Activated T-helper 9 cell treated with anti-CD3 and anti-CD28 coated beads, Interleukin-2, amount 50 U/mL, for 16 hours (primary cell): ENCODE measurements around the gene RASAL2.
"Not testable (repeated sequence)": the region's sequence is repeated elsewhere in the genome, so short reads cannot be mapped to it uniquely, and the experiment has no call there.

ENCODE experiments used
- DNase-seq: peaks from one replicate; pipeline ENCODE4 v3.0.0-alpha.2; 2020; ENCODE audit warnings: low read depth

Gene RASAL2

GRCh38 chr1:178283409-178283808, 189.5 kb downstream of the RASAL2 start:
- no peak for DNase-seq

- no peak for DNase-seq
Observed at GRCh38 chr1:178284058-178284457, 190.2 kb downstream of the RASAL2 start.

- DNase-seq = no peak
Observed at GRCh38 chr1:178291166-178291565, 197.3 kb downstream of the RASAL2 start.

GRCh38 chr1:178294654-178295053, 200.8 kb downstream of the RASAL2 start:
- no peak for DNase-seq

- no peak for DNase-seq
Observed at GRCh38 chr1:178300352-178300699, 206.4 kb downstream of the RASAL2 start.

- DNase-seq = no peak
Observed at GRCh38 chr1:178301141-178301540, 207.2 kb downstream of the RASAL2 start.

GRCh38 chr1:178307264-178307663, 213.4 kb downstream of the RASAL2 start:
- DNase-seq = no peak

GRCh38 chr1:178308438-178308837, 214.5 kb downstream of the RASAL2 start:
- DNase-seq = no peak

- no peak for DNase-seq
Observed at GRCh38 chr1:178310685-178311105, 216.8 kb downstream of the RASAL2 start.

- no peak for DNase-seq
Observed at GRCh38 chr1:178311164-178311563, 217.3 kb downstream of the RASAL2 start.

GRCh38 chr1:178320280-178320982, 226.5 kb downstream of the RASAL2 start:
- DNase-seq = not testable (repeated sequence)

GRCh38 chr1:178323067-178323466, 229.2 kb downstream of the RASAL2 start:
- DNase-seq = no peak

- DNase-seq = no peak
Observed at GRCh38 chr1:178324003-178324402, 230.1 kb downstream of the RASAL2 start.

GRCh38 chr1:178328728-178329127, 234.8 kb downstream of the RASAL2 start:
- no peak for DNase-seq

- DNase-seq = no peak
Observed at GRCh38 chr1:178330153-178330552, 236.2 kb downstream of the RASAL2 start.

GRCh38 chr1:178330848-178331497, 237.1 kb downstream of the RASAL2 start:
- DNase-seq = no peak

- no peak for DNase-seq
Observed at GRCh38 chr1:178335426-178335825, 241.5 kb downstream of the RASAL2 start.

GRCh38 chr1:178337091-178337706, 243.3 kb downstream of the RASAL2 start:
- DNase-seq = no peak

- DNase-seq = no peak
Observed at GRCh38 chr1:178339834-178340233, 245.9 kb downstream of the RASAL2 start.

GRCh38 chr1:178341261-178341956, 247.5 kb downstream of the RASAL2 start:
- no peak for DNase-seq

GRCh38 chr1:178342745-178343144, 248.8 kb downstream of the RASAL2 start:
- no peak for DNase-seq

GRCh38 chr1:178344513-178345091, 250.7 kb downstream of the RASAL2 start:
- DNase-seq = no peak
